Measurements from ENCODE around the gene CPNE7. TPM values are rescaled to one million over a fixed set of nuclear protein-coding genes. Genes with fewer than 3 reads are reported as not detected.

The CPNE7 gene
- total and polyA plus RNA-seq, 2 of the 13 experiments (the other 11 are each of a cell fraction or from before 2014, with no cell fraction given): 0.59 TPM; not detected in 1

GRCh38 chr16:89567656-89568594 lies 7.6 kb upstream of the CPNE7 start:
- WGBS (ENCODE audit: low lambda C conversion rate): 57% methylated on average over 29 of the region's 30 CpGs
- H3K9me3 ChIP-seq (ENCODE audit: low read length): no peaks in the 10 kb centered on the region
- ATAC-seq (peak; percentile 2), DNase-seq (ENCODE audit: low spot score) (no peak), FAIRE-seq (no peak)
- H3K4me3 ChIP-seq (replicated peaks in 1 of 3; ENCODE audit: insufficient read depth in 1 of 3, low read depth in 2 of 3, low read length in 3 of 3): no peak overlapping the region
- intact Hi-C loops (cut with micrococcal nuclease; ENCODE audit: unreplicated experiment): no loop called here
- ChIA-PET POLR2A (no interaction called here), CTCF (ENCODE audit: low intra/inter-chr PET ratio, low total read pairs) (no interaction called here)
- no peaks in the 10 kb centered on the region for H3K79me2 ChIP-seq (ENCODE audit: insufficient read depth, low read length)
- peaks cover 37% of the 10 kb centered on the region for H4K20me1 ChIP-seq (ENCODE audit: insufficient read depth, low read length)
- H3K9ac ChIP-seq (ENCODE audit: insufficient read depth, low read depth, low read length): no peak overlapping the region
- in situ Hi-C loops (cut with HindIII; ENCODE audit: extremely low pct_ligation_motif_present, low pct_unique_long_range_greater_than_20kb): no loop called here
- H3K27me3 ChIP-seq (ENCODE audit: control insufficient read depth in 1 of 2, insufficient read depth in 2 of 2, low read length in 2 of 2): peaks cover 4 to 21% of the 10 kb centered on the region in 2 experiments; a peak in 3 of 5 replicates
- no peak overlapping the region for H3K4me2 ChIP-seq (ENCODE audit: low read depth, low read length)
- peaks cover 57% of the 10 kb centered on the region for H3K4me1 ChIP-seq (ENCODE audit: insufficient read depth, low read length)
- BruUV-seq (replicated peaks): no TSS peak
- H3K36me3 ChIP-seq (replicated peaks in 1 of 2; ENCODE audit: control insufficient read depth in 1 of 2, insufficient read depth in 2 of 2, low read length in 2 of 2): peaks cover 10 to 18% of the 10 kb centered on the region in 2 experiments
- no peak overlapping the region for H3K27ac ChIP-seq (ENCODE audit: extremely low read length, insufficient read depth, low read length)
- no peak overlapping the region for H2AFZ ChIP-seq (ENCODE audit: low read length)
- TF ChIP-seq RBM39 (IDR thresholded peaks at IDR 0.05; ENCODE audit: low read depth, low read length, poor library complexity, severe bottlenecking) (peak; percentile 32), HIC2 (CRISPR knock-in tag; IDR thresholded peaks at IDR 0.05; ENCODE audit: low read depth) (no peak), PATZ1 (CRISPR knock-in tag; IDR thresholded peaks at IDR 0.05) (0 out of 2 replicates have a peak, but pooled peaks have one; percentile 29), AGO2 (optimal IDR thresholded peaks at IDR 0.05; ENCODE audit: low read depth, low read length) (peak; percentile 90), HNRNPL (IDR thresholded peaks at IDR 0.05; ENCODE audit: low read depth, low read length) (peak; percentile 50; the same call in 1 of the 2 replicates), ZKSCAN8 (CRISPR knock-in tag; IDR thresholded peaks at IDR 0.05; ENCODE audit: borderline replicate concordance) (no peak), ZGPAT (CRISPR knock-in tag; IDR thresholded peaks at IDR 0.05) (no peak), KDM2A (CRISPR knock-in tag; IDR thresholded peaks at IDR 0.05; ENCODE audit: borderline replicate concordance, low read depth) (peak; percentile 76; the same call in 1 of the 2 replicates), BORCS8-MEF2B (CRISPR knock-in tag; IDR thresholded peaks at IDR 0.05) (0 out of 2 replicates have a peak, but pooled peaks have one; percentile 10), ZUFSP (CRISPR knock-in tag; IDR thresholded peaks at IDR 0.05; ENCODE audit: borderline replicate concordance) (no peak)
- TF ChIP-seq, protein P1, sequence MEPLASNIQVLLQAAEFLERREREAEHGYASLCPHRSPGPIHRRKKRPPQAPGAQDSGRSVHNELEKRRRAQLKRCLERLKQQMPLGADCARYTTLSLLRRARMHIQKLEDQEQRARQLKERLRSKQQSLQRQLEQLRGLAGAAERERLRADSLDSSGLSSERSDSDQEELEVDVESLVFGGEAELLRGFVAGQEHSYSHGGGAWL (CRISPR knock-in tag; IDR thresholded peaks at IDR 0.05): 0 out of 2 replicates have a peak, but pooled peaks have one; percentile 40

Data from HepG2 (cell line).